GM19238 (cell line): ENCODE measurements around the gene PARN.
"Not testable (repeated sequence)": the region's sequence is repeated elsewhere in the genome, so short reads cannot be mapped to it uniquely, and the experiment has no call there.

Source experiments
- DNase-seq: peaks from one replicate; pipeline ENCODE4 v3.0.0; 2011; ENCODE audit warnings: low spot score; ENCODE audit not compliant: insufficient read length

The PARN gene

GRCh38 chr16:14629919-14630619 is at the start of gene PARN:
Gene PARN, minus strand, starts transcription at chr16:14630260. Its CDS starts 135 bp downstream, at chr16:14630125.
- DNase-seq, result peak; percentile 87

- DNase-seq, result no peak
These were observed 48.9 kb upstream of the PARN start for GRCh38 chr16:14678748-14679497.

- no peak for DNase-seq
These were observed 47.6 kb upstream of the PARN start for GRCh38 chr16:14677627-14678026.

GRCh38 chr16:14676633-14677032 is 46.6 kb upstream of the PARN start:
- no peak for DNase-seq

- peak; percentile 64 for DNase-seq
These were observed 42.4 kb upstream of the PARN start for GRCh38 chr16:14672403-14672971.

- DNase-seq, result no peak
These were observed 39.7 kb upstream of the PARN start for GRCh38 chr16:14669776-14670175.

- no peak for DNase-seq
These were observed 38.6 kb upstream of the PARN start for GRCh38 chr16:14668556-14669223.

- no peak for DNase-seq
These were observed 37.5 kb upstream of the PARN start for GRCh38 chr16:14667347-14668266.

GRCh38 chr16:14658063-14658462 is 28.0 kb upstream of the PARN start:
- peak; percentile 34 for DNase-seq

GRCh38 chr16:14652726-14653125 is 22.7 kb upstream of the PARN start:
- no peak for DNase-seq

- DNase-seq, result no peak
These were observed 20.6 kb upstream of the PARN start for GRCh38 chr16:14650629-14651028.

- DNase-seq, result no peak
These were observed 19.8 kb upstream of the PARN start for GRCh38 chr16:14649816-14650215.

GRCh38 chr16:14641926-14642325 is 11.9 kb upstream of the PARN start:
- DNase-seq, result no peak

- DNase-seq, result no peak
These were observed 11.1 kb upstream of the PARN start for GRCh38 chr16:14641206-14641605.

- DNase-seq, result no peak
These were observed 10.5 kb upstream of the PARN start for GRCh38 chr16:14640538-14640937.

- not testable (repeated sequence) for DNase-seq
These were observed 6.8 kb upstream of the PARN start for GRCh38 chr16:14636951-14637240.

- not testable (repeated sequence) for DNase-seq
These were observed 6.3 kb upstream of the PARN start for GRCh38 chr16:14636179-14636950.

- DNase-seq, result no peak
These were observed 5.5 kb upstream of the PARN start for GRCh38 chr16:14635395-14636165.

- DNase-seq, result no peak
These were observed 4.3 kb upstream of the PARN start for GRCh38 chr16:14634389-14634725.
